Esophagus (tissue), 2 donors: ENCODE measurements around the gene IFI30. TPM values are rescaled to one million over a fixed set of nuclear protein-coding genes. Genes with fewer than 3 reads are reported as not detected.

Experiments
- H3K27ac ChIP-seq, 2 donors: one replicate each; pipeline ENCODE4 v1.5.1; 2013; ENCODE audit warnings: low read depth in 2 of 2, mild to moderate bottlenecking in 2 of 2, inconsistent platforms in 1 of 2, low read length in 1 of 2, moderate library complexity in 1 of 2
- H3K27me3 ChIP-seq, 2 donors: one replicate each; pipeline ENCODE4 v1.6.1; 2013; ENCODE audit warnings: low read length in 2 of 2, control low read depth in 1 of 2, mild to moderate bottlenecking in 1 of 2; ENCODE audit not compliant: insufficient read depth in 2 of 2, control insufficient read depth in 1 of 2
- H3K36me3 ChIP-seq, 2 donors: one replicate each; pipeline ENCODE4 v1.6.1; 2013; ENCODE audit warnings: low read length in 1 of 2; ENCODE audit not compliant: control insufficient read depth in 2 of 2, insufficient read depth in 2 of 2
- H3K4me1 ChIP-seq, 2 donors: one replicate each; pipeline ENCODE4 v1.6.1; 2013; ENCODE audit warnings: low read length in 1 of 2; ENCODE audit not compliant: control insufficient read depth in 2 of 2, insufficient read depth in 2 of 2
- H3K4me3 ChIP-seq, 2 donors: one replicate each; pipeline ENCODE4 v1.5.1; 2013; ENCODE audit warnings: low read length in 2 of 2, mild to moderate bottlenecking in 2 of 2, low read depth in 1 of 2, moderate library complexity in 1 of 2
- H3K9me3 ChIP-seq, 2 donors: one replicate each; pipeline ENCODE4 v1.6.1; 2013; ENCODE audit warnings: mild to moderate bottlenecking in 2 of 2, low read depth in 1 of 2, low read length in 1 of 2, moderate library complexity in 1 of 2; ENCODE audit not compliant: control insufficient read depth in 2 of 2, insufficient read depth in 1 of 2
- WGBS, 2 donors: extraction: QIAGEN DNeasy Blood & Tissue Kit; methylation state at CpG; one replicate each; pipeline ENCODE4 v1.1.7; 2013; 5-methylcytosine and 5-hydroxymethylcytosine counted together
- polyA plus RNA-seq, 2 donors: library from polyadenylated mRNA; stranded (reverse); fragments of 200-250 nt; gene quantifications; one replicate each; pipeline ENCODE4 v1.2.3, GENCODE V29; 2013
- donor health status: healthy with polysubstance abuse.
- donor health status: Bipolar disorder and iron deficiency.

Gene IFI30
- polyA plus RNA-seq, 2 donors, result 9.9 to 29.3 TPM

- H3K4me1 ChIP-seq, result no peaks in the 10 kb centered on the region
- no peak overlapping the region for H3K4me3 ChIP-seq
- H3K27me3 ChIP-seq, result no peaks in the 10 kb centered on the region
- H3K36me3 ChIP-seq, result peaks cover 0 to 25% of the 10 kb centered on the region in 2 donors
- no peak overlapping the region for H3K27ac ChIP-seq
- no peaks in the 10 kb centered on the region for H3K9me3 ChIP-seq
- 93 to 94% methylated on average over 9 of the region's 9 CpGs for WGBS, 2 donors
Observed at GRCh38 chr19:18137657-18138339, 35.8 kb upstream of the IFI30 start.

DNA sequence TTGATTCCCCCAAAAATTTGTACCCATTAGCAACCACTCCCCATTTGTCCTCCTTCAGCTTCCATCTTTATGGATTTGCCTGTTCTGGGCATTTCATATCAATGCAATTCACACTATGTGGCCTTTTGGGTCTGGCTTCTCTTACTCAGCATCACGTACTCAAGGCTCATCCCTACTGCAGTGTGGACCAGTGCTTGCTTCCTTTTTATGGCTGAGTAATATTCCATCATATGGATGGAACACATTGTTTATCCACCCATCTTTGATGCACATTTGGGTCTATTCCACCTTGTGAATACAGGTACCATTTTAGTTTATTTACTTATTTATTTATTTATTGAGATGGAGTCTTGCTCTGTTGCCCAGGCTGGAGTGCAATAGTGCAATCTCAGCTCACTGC is 33.1 kb upstream of the IFI30 start:
- no peak overlapping the region for H3K27ac ChIP-seq
- no peaks in the 10 kb centered on the region for H3K4me1 ChIP-seq
- no peak overlapping the region for H3K4me3 ChIP-seq
- no peaks in the 10 kb centered on the region for H3K27me3 ChIP-seq
- WGBS, 2 donors, result 94 to 97% methylated on average over 1 of the region's 1 CpG
- H3K9me3 ChIP-seq, result no peaks in the 10 kb centered on the region
- peaks cover 0 to 25% of the 10 kb centered on the region in 2 donors for H3K36me3 ChIP-seq

DNA sequence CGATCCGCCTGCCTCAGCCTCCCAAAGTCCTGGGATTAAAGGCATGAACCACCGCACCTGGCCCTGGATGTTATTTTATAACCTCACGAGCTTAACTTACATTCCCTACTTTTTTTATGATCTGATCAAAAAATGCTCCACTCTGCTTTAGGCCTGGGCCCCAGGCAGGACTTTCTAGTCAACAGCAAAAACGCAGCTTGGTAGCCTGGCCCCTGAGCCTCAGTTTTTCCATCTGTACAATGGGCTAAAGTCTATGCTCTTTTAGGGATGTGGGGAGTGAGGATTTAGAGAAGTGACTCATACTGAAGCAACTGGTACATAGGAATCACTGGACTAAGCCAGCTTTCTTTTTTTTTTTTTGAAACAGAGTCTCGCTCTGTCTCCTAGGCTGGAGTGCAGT is 32.6 kb upstream of the IFI30 start:
- WGBS, 2 donors, result 90 to 92% methylated on average over 6 of the region's 6 CpGs
- no peak overlapping the region for H3K4me3 ChIP-seq
- no peak overlapping the region for H3K27ac ChIP-seq
- no peaks in the 10 kb centered on the region for H3K9me3 ChIP-seq
- no peaks in the 10 kb centered on the region for H3K4me1 ChIP-seq
- H3K36me3 ChIP-seq, result peaks cover 0 to 19% of the 10 kb centered on the region in 2 donors
- H3K27me3 ChIP-seq, result no peaks in the 10 kb centered on the region

- Histone ChIP-seq H3K27me3 (no peaks in the 10 kb centered on the region), H3K9me3 (no peaks in the 10 kb centered on the region), H3K4me3 (no peak overlapping the region), H3K4me1 (no peaks in the 10 kb centered on the region), H3K27ac (no peak overlapping the region), H3K36me3 (peaks cover 0 to 17% of the 10 kb centered on the region in 2 donors)
- WGBS, 2 donors, result 87 to 96% methylated on average over 3 of the region's 3 CpGs
Observed at GRCh38 chr19:18143902-18144301, 29.7 kb upstream of the IFI30 start.

GRCh38 chr19:18144361-18144760 is 29.3 kb upstream of the IFI30 start:
- Histone ChIP-seq H3K27me3 (no peaks in the 10 kb centered on the region), H3K9me3 (no peaks in the 10 kb centered on the region), H3K36me3 (peaks cover 0 to 17% of the 10 kb centered on the region in 2 donors), H3K4me1 (no peaks in the 10 kb centered on the region), H3K4me3 (no peak overlapping the region), H3K27ac (no peak overlapping the region)
- WGBS, 2 donors, result 89 to 92% methylated on average over 16 of the region's 16 CpGs

GRCh38 chr19:18144906-18145305 is 28.7 kb upstream of the IFI30 start:
- Histone ChIP-seq H3K27me3 (no peaks in the 10 kb centered on the region), H3K4me1 (no peaks in the 10 kb centered on the region), H3K36me3 (peaks cover 0 to 17% of the 10 kb centered on the region in 2 donors), H3K4me3 (no peak overlapping the region), H3K9me3 (no peaks in the 10 kb centered on the region), H3K27ac (no peak overlapping the region)
- WGBS, 2 donors, result 95 to 98% methylated on average over 28 of the region's 28 CpGs

GRCh38 chr19:18145391-18145999 is 28.1 kb upstream of the IFI30 start:
- Histone ChIP-seq H3K4me3 (no peak overlapping the region), H3K27me3 (no peaks in the 10 kb centered on the region), H3K9me3 (no peaks in the 10 kb centered on the region), H3K36me3 (peaks cover 0 to 17% of the 10 kb centered on the region in 2 donors), H3K4me1 (no peaks in the 10 kb centered on the region), H3K27ac (no peak overlapping the region)
- WGBS, 2 donors, result 95 to 96% methylated on average over 19 of the region's 19 CpGs

DNA sequence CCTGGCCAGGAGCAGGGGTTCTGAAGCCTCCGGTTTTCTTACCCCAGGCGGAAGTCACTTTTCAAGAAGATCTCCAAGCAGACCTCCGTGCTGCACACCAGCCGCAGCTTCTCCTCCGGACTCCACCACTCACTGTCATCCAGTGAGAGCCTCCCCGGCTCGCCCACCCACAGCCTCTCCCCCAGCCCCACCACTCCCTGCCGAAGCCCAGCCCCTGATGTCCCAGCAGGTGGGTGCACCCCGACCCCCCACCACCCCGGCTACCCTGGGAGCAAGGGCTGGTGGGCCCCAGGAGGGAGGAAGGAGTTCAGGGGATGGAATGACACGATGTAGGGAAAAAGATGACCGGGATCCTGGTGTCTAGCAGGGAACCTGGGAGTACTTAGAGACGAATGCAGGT is 26.2 kb upstream of the IFI30 start:
- Histone ChIP-seq H3K4me1 (no peaks in the 10 kb centered on the region), H3K9me3 (no peaks in the 10 kb centered on the region), H3K27me3 (no peaks in the 10 kb centered on the region), H3K4me3 (no peak overlapping the region), H3K36me3 (peaks cover 0 to 13% of the 10 kb centered on the region in 2 donors), H3K27ac (no peak overlapping the region)
- 91 to 97% methylated on average over 13 of the region's 13 CpGs for WGBS, 2 donors

- Histone ChIP-seq H3K36me3 (peaks cover 0 to 10% of the 10 kb centered on the region in 2 donors), H3K27me3 (no peaks in the 10 kb centered on the region)
- 83 to 87% methylated on average over 16 of the region's 16 CpGs for WGBS, 2 donors
Observed at GRCh38 chr19:18149596-18149975, 24.0 kb upstream of the IFI30 start.

More at GRCh38 chr19:18149596-18149975, 24.0 kb upstream of the IFI30 start:
- H3K27ac ChIP-seq, result no peak overlapping the region
- peaks cover 4 to 7% of the 10 kb centered on the region in 2 donors for H3K4me1 ChIP-seq
- H3K4me3 ChIP-seq, result no peak overlapping the region
- no peaks in the 10 kb centered on the region for H3K9me3 ChIP-seq
